ENCODE data around the gene TMCO6. TPM values are rescaled to one million over a fixed set of nuclear protein-coding genes. Genes with fewer than 3 reads are reported as not detected.
A peak's percentile ranks its signal among the peaks of the same experiment; 100 is the strongest.

The TMCO6 gene
- total and polyA plus RNA-seq, 9 of the 15 experiments (the other 6 are each of a cell fraction or from before 2014, with no cell fraction given): 3.4 to 46.4 (median 16.7) TPM

- TF ChIP-seq RCOR1 (IDR thresholded peaks at IDR 0.05; ENCODE audit: borderline replicate concordance in 1 of 2, low read depth in 2 of 2, low read length in 2 of 2) (peak; percentile 68 to 86; a peak in 3 of 4 replicates), EGR1 (conservative IDR thresholded peaks at IDR 0.05) (peak; percentile 68), PKNOX1 (IDR thresholded peaks at IDR 0.05) (peak; percentile 60), CXXC5 (CRISPR knock-in tag; IDR thresholded peaks at IDR 0.05) (peak; percentile 56; the same call in 1 of the 2 replicates), JUND (IDR thresholded peaks at IDR 0.05; ENCODE audit: borderline replicate concordance, low read depth, low read length) (peak; percentile 52), JUND (tag; IDR thresholded peaks at IDR 0.05; ENCODE audit: borderline replicate concordance, low read depth, low read length) (0 out of 3 replicates have a peak, but pooled peaks have one; percentile 51), ZKSCAN1 (IDR thresholded peaks at IDR 0.05; ENCODE audit: low read depth, low read length) (0 out of 2 replicates have a peak, but pooled peaks have one; percentile 14), LCOR (CRISPR knock-in tag; IDR thresholded peaks at IDR 0.05) (peak; percentile 90), POLR2AphosphoS5 (IDR thresholded peaks at IDR 0.05; ENCODE audit: control insufficient read depth, insufficient read depth, low read depth, low read length) (peak; percentile 90), ZNF766 (CRISPR knock-in tag; conservative IDR thresholded peaks at IDR 0.05) (0 out of 2 replicates have a peak, but pooled peaks have one; percentile 45), HOXB6 (CRISPR knock-in tag; IDR thresholded peaks at IDR 0.05; ENCODE audit: borderline replicate concordance) (no peak), VEZF1 (CRISPR knock-in tag; IDR thresholded peaks at IDR 0.05) (no peak), DNMT1 (IDR thresholded peaks at IDR 0.05) (no peak), ZNF311 (CRISPR knock-in tag; IDR thresholded peaks at IDR 0.05) (peak; percentile 75; the same call in 1 of the 2 replicates), KLF16 (IDR thresholded peaks at IDR 0.05) (peak; percentile 88), ZNF707 (CRISPR knock-in tag; conservative IDR thresholded peaks at IDR 0.05) (no peak), CCNT2 (IDR thresholded peaks at IDR 0.05; ENCODE audit: borderline replicate concordance, extremely low read depth, insufficient read length, low read depth, low read length) (peak; percentile 62), ZEB2 (IDR thresholded peaks at IDR 0.05) (peak; percentile 91), CTBP1 (IDR thresholded peaks at IDR 0.05; ENCODE audit: borderline replicate concordance) (peak; percentile 98), E4F1 (CRISPR knock-in tag; IDR thresholded peaks at IDR 0.05; ENCODE audit: borderline replicate concordance) (no peak), ELF4 (CRISPR knock-in tag; IDR thresholded peaks at IDR 0.05) (peak; percentile 60; the same call in 1 of the 2 replicates), SP1 (CRISPR knock-in tag; IDR thresholded peaks at IDR 0.05) (peak; percentile 71; the same call in 1 of the 2 replicates), ZBTB17 (CRISPR knock-in tag; IDR thresholded peaks at IDR 0.05) (no peak), GATA2 (CRISPR knock-in tag; IDR thresholded peaks at IDR 0.05) (peak; percentile 95), CSDE1 (IDR thresholded peaks at IDR 0.05) (no peak), FOXM1 (IDR thresholded peaks at IDR 0.05; ENCODE audit: low read depth) (peak; percentile 94), FOXM1 (CRISPR knock-in tag; IDR thresholded peaks at IDR 0.05; ENCODE audit: low read depth) (no peak)
Measured at GRCh38 chr5:140611020-140611521, 28.2 kb upstream of the TMCO6 start (continued).

Data from K562 (cell line).